H4 (cell line): ENCODE measurements around the gene PITPNC1. TPM values are rescaled to one million over a fixed set of nuclear protein-coding genes. Genes with fewer than 3 reads are reported as not detected.
"Not testable (repeated sequence)": the region's sequence is repeated elsewhere in the genome, so short reads cannot be mapped to it uniquely, and the experiment has no call there.

Experiments used
- DNase-seq: peaks from one replicate; pipeline ENCODE4 v3.0.0-alpha.2; 2015; ENCODE audit warnings: low spot score
- total RNA-seq: library from RNA; depleted of rRNA; stranded (reverse); fragments of >200 nt; shearing (Covaris generic); gene quantifications from 2 replicates; pipeline ENCODE4 v1.2.3, GENCODE V29; 2014

PITPNC1 gene
- total RNA-seq, 1 experiment from 2014 or later = 6.3 TPM

DNA sequence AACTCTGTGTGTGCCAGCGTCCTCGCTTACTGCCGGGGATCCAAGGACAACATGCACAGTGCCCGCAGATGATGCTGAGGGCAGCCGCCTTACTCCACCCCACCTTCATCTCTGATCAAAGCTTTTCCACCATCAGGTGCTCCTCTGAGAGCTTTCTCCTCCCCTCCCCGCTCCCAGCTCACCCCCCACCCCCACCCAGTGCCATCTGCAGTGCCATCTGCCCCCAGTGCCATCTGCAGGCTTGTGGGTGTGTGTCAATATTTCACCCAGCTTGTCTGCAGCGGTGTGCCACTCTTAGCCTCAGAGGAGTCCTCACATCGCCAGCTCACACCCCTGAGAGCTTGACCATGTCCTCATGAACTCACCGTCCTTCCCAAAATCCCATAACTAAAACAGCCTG is 242.5 kb downstream of the PITPNC1 start:
- DNase-seq = no peak

DNA sequence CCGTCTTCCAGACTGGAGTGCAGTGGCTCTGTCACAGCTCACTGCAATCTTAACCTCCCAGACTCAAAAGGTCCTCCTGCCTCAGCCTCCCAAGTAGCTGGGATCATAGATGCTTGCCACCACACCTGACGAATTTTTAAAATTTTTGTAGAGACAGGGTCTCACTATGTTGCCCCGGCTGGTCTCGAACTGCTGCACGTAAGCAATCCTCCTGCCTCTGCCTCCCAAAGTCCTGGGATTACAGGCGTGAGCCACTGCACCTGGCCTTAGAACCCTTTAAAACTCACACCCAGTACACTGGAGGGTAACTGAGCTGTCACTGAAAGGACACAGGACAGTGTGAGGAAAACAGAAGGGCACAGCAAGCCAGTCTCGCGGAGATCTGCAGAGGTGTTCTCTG is 243.0 kb downstream of the PITPNC1 start:
- DNase-seq = no peak

DNA sequence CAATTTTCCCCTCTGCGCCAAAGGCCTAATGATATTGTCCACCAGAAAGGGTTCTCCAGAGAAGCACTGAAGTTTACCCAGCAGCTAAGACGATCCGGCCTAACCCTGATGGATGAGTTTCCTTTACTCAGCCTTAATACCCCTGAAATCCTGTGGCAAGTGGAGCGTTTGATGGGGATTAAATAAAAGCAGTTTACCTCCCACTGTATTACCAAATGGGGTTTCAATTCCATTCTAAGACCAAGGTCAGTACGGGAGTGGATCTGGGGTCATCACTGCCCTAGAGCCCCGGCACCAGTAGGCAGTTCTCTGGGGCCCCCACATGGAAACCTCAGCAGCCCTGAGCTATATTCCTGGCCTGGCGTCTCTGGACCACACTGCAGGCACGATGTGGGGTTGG is 243.6 kb downstream of the PITPNC1 start:
- no peak for DNase-seq

DNA sequence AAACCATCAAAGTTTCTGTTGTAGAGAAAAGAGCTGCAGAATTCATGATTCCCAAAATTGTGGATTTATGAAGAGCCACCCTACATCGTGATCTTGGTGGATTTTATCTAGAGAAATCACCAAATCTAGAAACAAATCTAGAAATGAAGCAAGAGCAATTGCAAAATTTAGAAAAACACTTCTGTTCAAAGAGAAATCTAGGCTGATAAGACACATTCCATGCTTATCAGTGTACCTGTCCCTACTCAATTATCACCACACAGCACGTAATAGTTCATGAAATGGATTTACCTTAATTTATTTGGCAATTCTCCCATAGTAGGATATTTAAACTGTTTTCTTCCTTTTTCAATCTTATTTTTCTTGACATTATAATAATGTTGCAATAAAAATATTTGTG is 246.7 kb downstream of the PITPNC1 start:
- DNase-seq = no peak

DNA sequence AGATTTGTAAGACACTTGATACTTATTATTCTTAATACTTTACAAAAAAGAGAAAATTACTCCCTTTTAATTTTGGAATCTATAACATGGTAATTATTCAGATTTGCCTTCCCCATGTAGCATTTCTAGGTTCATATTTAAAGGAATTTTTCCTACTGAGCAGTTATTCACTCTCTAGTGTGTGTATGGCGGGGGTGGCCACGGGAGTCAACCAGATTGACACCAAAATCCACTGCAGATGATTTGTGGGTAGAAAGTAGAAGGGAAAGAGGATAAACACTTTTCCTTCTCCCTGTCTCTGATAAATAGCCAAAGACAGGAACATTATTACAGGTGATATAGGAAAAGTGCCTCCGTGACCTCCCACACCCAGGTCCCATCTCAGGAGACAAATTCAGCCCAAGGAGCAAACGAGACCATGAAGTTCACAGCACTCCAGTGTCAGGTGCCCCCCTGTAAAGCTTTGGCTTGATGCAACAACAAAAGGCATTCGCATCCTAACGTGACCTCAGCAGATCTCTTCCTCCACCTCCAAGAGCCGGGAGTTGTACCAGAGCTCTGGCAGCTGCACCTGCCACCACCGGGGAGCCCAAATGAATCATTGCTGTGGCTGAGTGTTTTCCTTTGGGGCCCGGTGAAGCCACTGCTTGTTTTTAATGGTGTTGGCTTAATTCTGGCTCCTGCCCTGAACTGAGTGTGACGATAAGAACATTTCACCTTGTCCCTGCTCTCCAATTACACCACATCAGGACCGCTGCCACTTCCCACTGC is 248.0 kb downstream of the PITPNC1 start:
- no peak for DNase-seq

DNA sequence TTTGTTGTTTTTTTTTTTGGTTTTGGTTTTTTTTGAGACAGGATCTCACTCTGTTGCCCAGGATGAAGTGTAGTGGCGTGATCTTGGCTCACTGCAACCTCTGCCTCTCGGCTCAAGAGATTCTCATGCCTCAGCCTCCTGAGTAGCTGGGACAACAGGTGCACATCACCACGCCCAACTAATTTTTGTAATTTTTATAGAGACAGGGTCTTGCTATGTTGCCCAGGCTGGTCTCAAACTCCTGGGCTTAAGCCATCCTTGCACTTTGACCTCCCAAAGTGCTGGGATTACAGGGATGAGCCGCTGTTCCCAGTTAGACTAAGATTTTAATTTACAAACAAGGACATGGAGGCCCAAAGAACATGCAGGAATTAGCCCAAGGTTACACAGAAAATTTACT is 248.9 kb downstream of the PITPNC1 start:
- no peak for DNase-seq

DNA sequence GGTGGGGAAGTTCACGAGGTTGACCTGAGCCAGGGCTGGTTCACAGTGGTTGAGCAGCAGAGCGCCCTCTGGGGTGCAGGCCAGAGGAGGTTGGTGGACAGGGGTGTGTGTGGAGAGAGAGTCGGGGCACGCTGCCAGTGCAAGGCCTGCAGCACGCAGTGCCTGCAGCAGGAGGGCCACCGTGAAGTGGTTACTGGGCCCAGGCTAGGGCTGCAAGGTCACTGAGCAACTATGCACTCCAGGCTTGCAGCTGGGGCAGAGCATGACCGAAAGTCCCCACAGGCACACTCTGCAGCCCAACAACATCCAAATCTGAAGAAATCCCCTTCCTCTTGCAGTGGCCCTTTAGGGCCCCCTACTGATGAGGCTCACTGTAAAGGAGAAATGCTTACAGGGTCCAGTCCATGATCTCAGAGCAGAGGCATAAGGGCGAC is 251.5 kb downstream of the PITPNC1 start:
- DNase-seq = no peak

DNA sequence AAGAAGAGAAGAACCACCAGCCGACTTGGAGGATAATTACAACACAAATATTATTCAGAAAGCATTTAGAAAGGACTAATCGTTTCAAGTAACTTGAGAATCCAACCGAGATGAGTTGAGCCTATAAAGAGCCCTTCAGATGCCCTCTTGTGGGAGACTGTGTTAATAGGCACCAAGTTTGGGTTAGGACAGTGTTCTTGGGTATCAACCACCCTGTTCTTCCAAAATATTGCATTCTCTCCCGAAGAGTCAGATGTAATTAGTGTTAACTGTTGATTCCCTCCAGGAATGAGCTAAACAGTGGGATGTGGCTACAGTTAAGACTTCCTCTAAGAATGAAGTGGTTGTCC is 252.9 kb downstream of the PITPNC1 start:
- DNase-seq = peak; percentile 43

DNA sequence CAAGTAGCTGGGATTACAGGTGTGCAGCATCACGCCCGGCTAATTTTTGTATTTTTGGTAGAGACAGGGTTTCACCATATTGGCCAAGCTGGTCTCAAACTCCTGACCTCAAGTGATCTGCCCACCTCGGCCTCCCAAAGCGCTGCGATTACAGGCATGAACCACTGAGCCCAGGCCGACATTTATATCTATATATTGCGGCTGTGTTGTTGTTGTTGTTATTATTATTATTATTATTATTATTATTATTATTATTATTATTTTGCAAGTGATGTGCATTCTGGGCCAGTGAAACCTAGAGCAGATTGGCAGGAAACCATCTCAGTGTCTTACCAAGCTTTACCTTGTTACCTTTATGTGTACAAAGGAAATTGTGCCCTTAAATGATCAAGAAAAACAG is 253.8 kb downstream of the PITPNC1 start:
- not testable (repeated sequence) for DNase-seq

DNA sequence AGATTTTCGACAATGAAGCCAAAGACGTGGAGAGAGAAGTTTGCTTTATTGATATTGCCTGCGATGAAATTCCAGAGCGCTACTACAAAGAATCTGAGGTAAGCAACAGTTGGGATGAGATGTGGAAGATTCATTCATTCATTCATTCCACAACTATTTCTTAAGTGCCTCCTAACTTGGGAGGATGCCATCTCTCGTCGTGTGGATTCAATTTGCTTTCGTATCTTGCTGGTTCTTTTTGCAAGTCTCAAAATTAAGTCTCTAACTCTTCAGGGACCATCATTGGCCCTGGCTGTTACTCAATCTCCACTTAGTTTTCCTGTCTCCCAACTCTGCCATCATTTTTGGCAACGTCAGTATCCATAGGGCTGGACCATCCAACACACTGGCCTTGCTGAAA is 255.1 kb downstream of the PITPNC1 start:
- no peak for DNase-seq

DNA sequence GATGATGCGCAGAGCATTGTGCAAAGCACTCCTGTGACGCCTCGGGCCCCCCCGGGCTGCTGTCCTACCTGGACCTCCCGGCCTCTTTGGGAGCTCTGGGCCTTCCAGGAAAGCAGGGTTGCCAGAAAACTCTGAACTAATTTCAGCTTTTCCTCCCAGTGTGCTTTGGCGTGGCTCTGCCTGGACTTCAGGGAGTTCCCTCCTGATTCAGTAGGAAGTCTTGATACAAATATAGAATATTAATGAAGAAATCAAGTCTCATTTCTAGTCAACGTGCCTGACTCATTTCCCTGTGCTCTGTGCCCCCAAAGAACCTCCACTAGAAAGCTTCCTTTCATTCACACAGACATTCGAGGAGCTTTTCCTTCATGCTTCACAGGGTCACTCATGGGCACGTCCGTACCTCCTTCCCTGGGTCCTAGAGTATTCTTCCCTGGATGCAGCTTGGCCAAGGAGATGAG is 256.7 kb downstream of the PITPNC1 start:
- DNase-seq = no peak

DNA sequence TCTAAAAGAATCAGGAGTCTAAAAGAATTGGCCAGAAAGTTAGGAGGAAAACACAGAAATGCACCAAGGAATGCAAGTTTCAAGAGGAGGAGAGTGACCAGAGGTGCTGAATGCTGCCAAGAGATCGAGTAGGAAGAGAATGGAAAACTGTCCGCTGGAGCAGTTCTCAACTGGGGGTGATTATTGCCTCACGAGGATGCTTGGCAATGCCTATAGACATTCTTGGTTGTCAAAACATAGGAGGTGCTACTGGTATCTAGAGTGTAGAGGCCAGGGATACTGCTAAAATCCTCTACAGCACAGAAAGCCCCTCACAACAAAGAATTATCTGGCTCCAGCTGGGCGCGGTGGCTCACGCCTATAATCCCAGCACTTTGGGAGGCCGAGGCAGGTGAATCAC is 258.6 kb downstream of the PITPNC1 start:
- DNase-seq = no peak

DNA sequence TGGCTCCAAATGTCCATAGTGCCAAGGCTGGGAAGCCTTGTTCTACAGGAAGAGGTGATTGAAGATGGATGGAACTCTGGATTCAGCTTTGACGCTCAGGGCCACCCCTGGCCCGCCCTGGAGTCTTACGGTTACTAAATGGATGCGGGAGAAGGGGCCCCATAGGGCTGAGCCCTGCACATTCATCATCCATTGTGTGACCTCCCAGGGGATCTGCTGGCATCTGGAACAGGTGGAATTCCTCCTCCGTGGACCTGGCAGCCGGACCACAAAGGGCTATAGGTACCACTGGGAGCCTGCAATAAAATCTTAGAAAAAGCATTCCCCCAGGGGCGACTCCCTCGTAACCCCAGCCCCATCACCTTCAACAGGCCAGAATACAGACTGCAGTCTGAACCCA is 259.2 kb downstream of the PITPNC1 start:
- no peak for DNase-seq

DNA sequence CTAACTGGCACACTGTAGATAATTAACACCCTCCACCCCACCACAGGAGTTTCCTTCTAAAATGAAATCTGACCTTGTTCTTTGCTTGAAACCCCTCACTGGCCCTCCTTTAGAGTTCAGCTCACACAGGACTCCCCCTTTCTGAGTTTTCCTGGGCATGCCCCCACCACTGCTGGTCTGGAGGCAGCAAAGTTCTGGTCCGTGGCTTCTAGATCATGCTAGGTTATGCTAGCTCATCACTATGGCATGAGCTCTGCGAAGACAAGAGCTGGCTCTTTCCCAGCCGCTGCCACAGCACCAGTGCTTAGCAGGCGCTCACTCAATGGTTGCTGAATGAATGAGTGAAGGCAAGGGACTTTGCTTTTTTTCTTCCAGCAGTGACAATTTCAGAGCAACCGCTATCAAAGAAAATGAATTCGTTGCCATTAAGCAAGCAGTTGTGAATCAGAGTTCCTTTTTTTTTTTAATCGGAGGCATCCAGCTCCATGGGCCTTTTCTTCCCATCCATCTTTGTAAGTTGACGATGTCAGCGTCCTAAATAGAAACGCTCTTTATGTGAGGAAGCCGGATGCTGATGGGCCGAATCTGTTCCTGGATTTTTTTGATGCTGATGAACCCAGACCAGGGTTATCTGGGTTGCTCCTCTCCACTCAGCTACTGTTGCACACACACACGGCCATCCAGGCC is 259.9 kb downstream of the PITPNC1 start:
- DNase-seq = no peak

DNA sequence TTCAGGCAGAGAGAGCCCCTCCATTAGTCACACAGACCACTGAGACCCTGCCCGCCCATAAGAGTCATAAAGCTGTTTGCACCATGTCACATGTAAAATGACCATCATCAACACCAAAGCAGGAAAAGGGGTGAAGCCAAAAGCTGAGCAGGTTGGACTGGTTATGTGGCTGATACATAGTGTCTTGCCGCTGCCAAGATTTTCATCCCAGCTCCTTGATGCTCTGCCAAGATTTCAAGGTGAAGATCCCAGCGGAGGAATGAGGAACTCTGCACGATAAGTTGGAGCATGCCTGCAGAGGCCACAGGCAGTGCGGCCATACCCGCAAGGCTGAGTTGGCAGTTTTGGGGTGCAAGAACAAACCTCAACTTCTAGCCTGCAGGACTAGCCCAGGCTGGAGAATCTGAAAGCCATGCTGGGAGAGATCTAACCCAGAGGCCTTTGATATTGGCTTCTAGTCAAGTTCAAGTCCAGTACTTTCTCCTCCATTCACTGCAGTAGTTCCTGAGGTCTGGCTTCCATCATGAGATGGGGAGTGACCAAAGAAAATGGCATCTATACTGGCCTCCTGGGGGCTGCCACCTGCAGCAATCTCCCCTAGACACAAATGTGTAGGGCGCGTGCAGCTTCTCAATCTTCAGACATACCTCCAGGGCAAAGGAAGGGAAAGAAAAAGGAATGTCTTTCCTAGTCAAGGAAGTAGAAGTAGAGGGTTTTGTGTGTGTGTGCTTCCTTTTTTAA is 261.0 kb downstream of the PITPNC1 start:
- no peak for DNase-seq

DNA sequence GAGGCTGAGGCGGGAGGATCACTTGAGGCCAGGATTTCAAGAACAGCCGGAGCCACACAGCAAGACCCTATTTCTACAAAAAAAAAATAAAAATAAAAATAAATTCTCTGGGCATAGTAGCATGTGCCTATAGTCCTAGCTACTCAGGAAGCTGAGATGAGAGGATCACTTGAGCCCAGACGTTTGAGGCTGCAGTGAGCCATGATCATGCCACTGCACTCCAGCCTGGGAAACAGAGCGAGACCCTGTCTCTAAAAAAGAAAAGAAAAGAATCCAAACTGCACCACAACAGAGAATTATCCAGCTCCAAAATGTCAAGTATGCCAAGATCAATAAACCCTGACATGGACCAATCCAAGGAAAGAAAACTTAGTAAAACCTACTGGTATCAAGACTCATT is 261.8 kb downstream of the PITPNC1 start:
- no peak for DNase-seq

DNA sequence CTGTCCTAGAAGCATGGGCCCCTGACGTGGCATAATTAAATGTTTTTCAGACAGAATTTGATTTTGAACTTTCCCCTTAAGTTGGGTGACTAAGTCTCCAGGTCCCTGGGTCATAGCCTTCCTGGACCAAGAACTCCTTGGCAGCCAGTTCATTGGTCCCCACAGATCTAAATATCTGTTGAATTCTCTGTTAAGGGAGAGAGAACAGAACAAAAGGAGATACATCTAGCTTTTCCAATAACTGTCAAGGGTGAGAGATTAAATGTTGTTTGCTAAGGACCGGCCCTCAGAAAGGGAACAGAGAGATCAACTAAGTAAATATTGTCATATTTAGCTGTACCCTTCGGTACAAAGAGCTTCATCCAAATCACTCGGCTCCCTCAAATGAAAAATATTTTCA is 262.5 kb downstream of the PITPNC1 start:
- DNase-seq = no peak

DNA sequence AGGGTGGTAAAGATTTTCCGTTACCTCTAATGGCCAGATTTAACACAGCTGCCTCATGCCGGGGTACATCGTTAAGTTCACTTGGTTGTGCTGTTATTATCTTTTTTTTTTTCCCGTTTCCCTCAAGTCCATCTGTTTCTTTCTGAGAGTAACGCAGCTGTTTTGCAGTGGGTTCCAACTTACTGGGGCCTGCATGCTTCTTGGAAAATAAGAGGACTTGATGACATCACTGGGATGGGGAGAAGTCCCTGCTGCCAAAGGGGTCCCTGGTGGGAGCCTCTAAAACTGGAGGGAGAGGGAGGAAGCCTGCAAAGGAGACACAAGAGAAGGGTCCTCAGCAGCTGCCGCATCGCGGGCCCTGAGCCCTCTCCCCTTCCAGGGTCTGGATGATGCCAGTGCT is 262.9 kb downstream of the PITPNC1 start:
- no peak for DNase-seq

DNA sequence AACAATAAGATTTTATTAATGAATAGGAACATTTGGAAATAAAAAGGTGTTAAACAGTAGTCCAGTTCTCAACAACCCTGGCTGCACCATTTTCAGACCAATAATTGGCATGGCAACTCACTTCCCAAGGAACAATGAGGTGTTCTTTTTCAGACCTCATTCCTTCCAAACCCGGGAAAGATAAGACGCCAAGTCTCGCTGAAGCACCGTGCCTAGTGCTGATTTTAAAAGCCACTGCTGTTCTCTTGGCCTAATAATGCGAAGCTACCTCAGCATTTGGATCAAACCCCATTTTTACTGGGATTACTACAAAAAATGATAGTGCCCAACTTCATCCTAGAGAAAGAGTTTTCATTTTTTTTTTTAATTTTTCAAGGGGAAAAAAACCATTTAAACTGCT is 265.4 kb downstream of the PITPNC1 start:
- no peak for DNase-seq

DNA sequence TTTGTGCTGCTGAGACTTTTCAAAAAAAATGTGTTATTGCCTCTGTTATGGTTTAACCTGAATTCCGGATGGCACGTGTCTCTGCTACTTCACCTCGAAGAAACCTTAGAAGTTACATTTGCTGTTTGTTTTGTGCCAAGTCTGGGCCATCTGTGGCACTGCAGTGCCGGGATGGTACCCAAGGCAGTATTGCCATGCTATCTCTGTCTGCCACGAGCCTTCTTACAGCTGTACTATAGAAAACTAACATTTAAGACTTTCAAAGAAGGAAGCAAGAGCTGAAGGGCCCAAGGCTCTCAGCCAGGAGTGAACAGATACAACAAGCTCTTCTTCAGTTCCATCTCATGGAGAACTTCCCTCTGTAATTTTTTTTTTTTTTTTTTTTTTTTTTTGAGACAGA is 267.0 kb downstream of the PITPNC1 start:
- no peak for DNase-seq

DNA sequence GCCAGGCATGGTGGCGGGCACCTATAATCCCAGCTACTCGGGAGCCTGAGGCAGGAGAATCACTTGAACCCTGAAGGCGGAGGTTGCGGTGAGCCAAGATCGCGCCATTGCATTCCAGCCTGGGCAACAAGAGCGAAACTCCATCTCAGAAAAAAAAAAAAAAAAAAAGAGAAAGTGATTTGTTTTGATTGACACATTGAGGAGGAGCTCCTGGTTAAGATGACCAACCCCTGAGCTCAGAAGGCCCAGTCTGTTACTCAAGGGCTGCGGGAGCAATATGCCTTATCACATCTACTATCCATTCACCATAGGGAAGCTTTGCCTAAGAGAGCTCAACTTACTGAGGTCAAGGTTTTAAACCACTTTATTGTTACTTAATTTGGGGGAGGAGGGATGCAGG is 268.1 kb downstream of the PITPNC1 start:
- DNase-seq = not testable (repeated sequence)

DNA sequence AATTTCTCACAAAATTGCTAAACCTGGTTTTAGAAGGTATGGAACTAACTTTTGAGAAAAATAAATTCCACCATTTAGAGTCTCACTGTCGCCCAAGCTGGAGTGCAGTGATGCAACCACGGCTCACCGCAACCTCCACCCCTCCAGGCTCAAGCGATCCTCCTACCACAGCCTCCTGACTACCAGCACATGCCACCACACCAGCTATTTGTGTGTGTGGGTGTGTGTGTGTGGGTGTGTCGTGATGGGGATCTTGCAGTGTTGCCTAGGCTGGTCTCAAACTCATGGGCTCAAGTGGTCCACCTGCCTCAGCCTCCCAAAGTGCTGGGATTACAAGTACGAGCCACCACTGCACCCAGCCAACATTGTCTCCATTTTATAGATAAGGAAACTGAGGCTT is 269.4 kb downstream of the PITPNC1 start:
- DNase-seq = no peak

DNA sequence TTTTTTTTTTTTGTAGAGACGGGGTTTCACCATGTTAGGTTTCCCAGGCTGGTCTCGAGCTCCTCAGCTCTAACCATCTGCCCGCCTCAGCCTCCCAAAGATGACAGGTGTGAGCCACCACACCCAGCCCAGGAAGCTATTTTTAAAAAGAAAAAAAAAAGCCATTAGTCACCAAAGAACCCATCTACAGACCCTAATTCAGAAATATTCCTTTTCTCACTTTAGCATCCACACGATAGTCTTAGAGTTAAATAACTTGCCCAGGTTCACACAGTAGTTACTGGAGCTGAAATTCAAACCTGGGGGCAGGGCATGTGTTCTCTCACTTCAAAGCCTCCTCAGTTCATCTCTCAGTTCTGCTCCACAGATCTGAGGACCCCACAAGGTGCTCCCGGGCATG is 270.4 kb downstream of the PITPNC1 start:
- DNase-seq = no peak
